KMS-11 (cell line): ENCODE data around the gene ANGPTL7.

ENCODE experiments used
- H2AFZ ChIP-seq: fragments of 200-600 bp; sonication (generic); 2 replicates; pipeline ENCODE4 v1.6.1; 2016; ENCODE audit warnings: antibody characterized with exemption, mixed run types, low read depth
- H3K27ac ChIP-seq: fragments of 200-600 bp; sonication (generic); 2 replicates; pipeline ENCODE4 v1.6.1; 2016; ENCODE audit warnings: mild to moderate bottlenecking, mixed run types
- H3K27me3 ChIP-seq: fragments of 200-600 bp; sonication (generic); 2 replicates; pipeline ENCODE4 v1.6.1; 2017; ENCODE audit warnings: mild to moderate bottlenecking, low read depth, mixed run types, moderate library complexity; ENCODE audit not compliant: insufficient read depth
- H3K36me3 ChIP-seq: fragments of 200-600 bp; sonication (generic); 2 replicates; pipeline ENCODE4 v1.6.1; 2017; ENCODE audit warnings: mild to moderate bottlenecking, mixed run types; ENCODE audit not compliant: insufficient read depth
- H3K4me1 ChIP-seq: fragments of 200-600 bp; sonication (generic); 2 replicates; pipeline ENCODE4 v1.6.1; 2016; ENCODE audit warnings: mild to moderate bottlenecking, low read depth, mixed run types; ENCODE audit not compliant: poor library complexity, severe bottlenecking
- H3K4me2 ChIP-seq: fragments of 200-600 bp; sonication (generic); 2 replicates; pipeline ENCODE4 v1.7.0; 2016; ENCODE audit warnings: mild to moderate bottlenecking, mixed run types
- H3K4me3 ChIP-seq: fragments of 200-600 bp; sonication (generic); IDR thresholded peaks from 2 replicates; pipeline ENCODE4 v1.6.1; 2017; ENCODE audit warnings: low read depth, low read length, mixed read lengths; ENCODE audit not compliant: insufficient read depth
- H3K79me2 ChIP-seq: fragments of 200-600 bp; sonication (generic); 2 replicates; pipeline ENCODE4 v1.6.1; 2016; ENCODE audit warnings: low read depth, mixed run types; ENCODE audit not compliant: insufficient read depth
- H3K9ac ChIP-seq: fragments of 200-600 bp; sonication (generic); 2 replicates; pipeline ENCODE4 v1.6.1; 2016; ENCODE audit warnings: mild to moderate bottlenecking, mixed run types
- H4K20me1 ChIP-seq: fragments of 200-600 bp; sonication (generic); 2 replicates; pipeline ENCODE4 v1.6.1; 2016; ENCODE audit warnings: mild to moderate bottlenecking, mixed run types; ENCODE audit not compliant: insufficient read depth
- TF ChIP-seq, protein P1 (sequence below): fragments of 200-600 bp; sonication (generic); conservative IDR thresholded peaks from 2 replicates; pipeline ENCODE4 v1.6.1; 2017; ENCODE audit warnings: low read depth, mild to moderate bottlenecking, antibody characterized with exemption, low read length, moderate library complexity, mixed read lengths

Gene ANGPTL7

DNA sequence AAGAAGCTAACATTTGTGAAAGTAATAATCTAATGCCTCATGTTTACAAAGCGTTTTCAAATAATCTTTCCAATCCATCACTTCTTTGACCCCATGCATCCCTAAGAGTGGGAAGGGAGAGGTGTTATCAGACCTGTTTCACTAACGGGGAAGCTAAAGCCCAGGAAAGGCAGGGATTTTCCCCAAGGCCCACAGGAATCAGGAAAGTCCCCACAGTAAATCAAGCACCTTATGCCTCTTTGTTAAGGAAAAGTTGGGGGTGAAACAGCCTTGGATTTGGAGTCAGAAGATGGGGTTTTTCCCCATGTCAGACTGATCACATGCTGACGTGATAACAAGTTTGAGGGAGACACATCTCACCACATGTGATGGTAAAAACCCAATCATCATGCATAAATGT, 20.0 kb upstream of the ANGPTL7 start:
- Histone ChIP-seq H3K4me1 (no peaks in the 10 kb centered on the region), H2AFZ (no peak overlapping the region), H3K27ac (no peak overlapping the region), H3K36me3 (no peaks in the 10 kb centered on the region), H3K4me2 (no peak overlapping the region), H3K27me3 (no peaks in the 10 kb centered on the region), H4K20me1 (no peaks in the 10 kb centered on the region), H3K4me3 (no peak overlapping the region), H3K9ac (no peak overlapping the region), H3K79me2 (no peaks in the 10 kb centered on the region)
- TF ChIP-seq, protein P1, sequence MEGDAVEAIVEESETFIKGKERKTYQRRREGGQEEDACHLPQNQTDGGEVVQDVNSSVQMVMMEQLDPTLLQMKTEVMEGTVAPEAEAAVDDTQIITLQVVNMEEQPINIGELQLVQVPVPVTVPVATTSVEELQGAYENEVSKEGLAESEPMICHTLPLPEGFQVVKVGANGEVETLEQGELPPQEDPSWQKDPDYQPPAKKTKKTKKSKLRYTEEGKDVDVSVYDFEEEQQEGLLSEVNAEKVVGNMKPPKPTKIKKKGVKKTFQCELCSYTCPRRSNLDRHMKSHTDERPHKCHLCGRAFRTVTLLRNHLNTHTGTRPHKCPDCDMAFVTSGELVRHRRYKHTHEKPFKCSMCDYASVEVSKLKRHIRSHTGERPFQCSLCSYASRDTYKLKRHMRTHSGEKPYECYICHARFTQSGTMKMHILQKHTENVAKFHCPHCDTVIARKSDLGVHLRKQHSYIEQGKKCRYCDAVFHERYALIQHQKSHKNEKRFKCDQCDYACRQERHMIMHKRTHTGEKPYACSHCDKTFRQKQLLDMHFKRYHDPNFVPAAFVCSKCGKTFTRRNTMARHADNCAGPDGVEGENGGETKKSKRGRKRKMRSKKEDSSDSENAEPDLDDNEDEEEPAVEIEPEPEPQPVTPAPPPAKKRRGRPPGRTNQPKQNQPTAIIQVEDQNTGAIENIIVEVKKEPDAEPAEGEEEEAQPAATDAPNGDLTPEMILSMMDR = no peak

DNA sequence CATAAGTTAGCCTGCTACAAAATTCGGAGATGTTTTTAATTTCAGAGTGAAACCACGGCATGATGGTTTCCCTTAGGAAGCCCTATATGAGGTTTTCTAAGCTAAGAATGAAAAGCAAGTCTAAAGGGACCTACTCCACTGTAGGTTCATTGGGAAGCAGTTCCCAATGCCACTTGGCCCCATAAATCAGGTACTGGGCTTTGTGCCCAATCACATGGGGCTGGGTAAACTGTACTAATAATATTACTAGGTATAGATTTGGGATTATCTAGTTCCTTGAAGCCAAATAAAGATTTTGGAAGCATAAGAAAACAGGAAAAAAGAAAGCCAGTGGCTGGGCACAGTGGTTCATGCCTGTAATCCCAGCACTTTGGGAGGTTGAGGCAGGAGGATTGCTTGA, 19.1 kb upstream of the ANGPTL7 start:
- TF ChIP-seq, protein P1 = no peak
- H3K36me3 ChIP-seq = no peaks in the 10 kb centered on the region
- no peaks in the 10 kb centered on the region for H3K79me2 ChIP-seq
- no peaks in the 10 kb centered on the region for H3K27me3 ChIP-seq
- no peak overlapping the region for H3K4me3 ChIP-seq
- no peak overlapping the region for H3K9ac ChIP-seq
- no peak overlapping the region for H2AFZ ChIP-seq
- no peak overlapping the region for H3K27ac ChIP-seq
- no peaks in the 10 kb centered on the region for H3K4me1 ChIP-seq
- H4K20me1 ChIP-seq = no peaks in the 10 kb centered on the region
- no peak overlapping the region for H3K4me2 ChIP-seq

DNA sequence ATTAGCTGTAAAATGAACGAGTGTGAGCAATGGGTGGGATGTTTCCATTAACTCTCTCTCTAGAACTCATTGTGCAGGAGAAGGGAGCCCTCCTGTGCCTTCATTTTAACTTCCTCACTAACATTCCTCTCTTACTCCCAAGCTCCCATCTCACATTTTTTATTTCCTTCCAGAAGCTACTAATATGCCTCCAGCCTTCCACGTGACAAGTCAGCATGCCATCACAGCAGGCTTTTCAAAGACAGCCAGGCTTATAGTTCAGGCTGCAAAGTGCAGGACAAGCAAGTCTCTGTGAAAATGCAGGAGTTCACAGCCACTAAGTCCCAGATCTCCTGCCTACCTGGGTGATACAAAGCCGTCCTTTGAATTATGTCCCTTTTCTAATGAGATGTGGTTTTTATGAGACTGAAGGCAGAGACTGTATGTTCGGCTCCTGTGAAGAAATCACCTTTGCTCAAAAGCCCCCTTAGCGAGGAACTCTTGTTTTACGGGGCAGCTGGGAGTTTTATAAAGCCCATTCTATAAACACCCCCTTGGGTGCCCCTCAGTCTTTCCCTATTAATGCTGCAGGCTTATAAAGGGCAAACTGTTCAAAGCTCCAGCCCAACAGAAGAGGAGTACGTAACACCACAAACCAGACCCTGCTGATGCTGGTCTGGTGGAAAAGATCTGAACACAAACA, 14.8 kb upstream of the ANGPTL7 start:
- H3K36me3 ChIP-seq = no peaks in the 10 kb centered on the region
- TF ChIP-seq, protein P1 = no peak
- no peak overlapping the region for H3K9ac ChIP-seq
- H3K4me1 ChIP-seq = no peaks in the 10 kb centered on the region
- no peaks in the 10 kb centered on the region for H4K20me1 ChIP-seq
- no peak overlapping the region for H2AFZ ChIP-seq
- H3K4me2 ChIP-seq = no peak overlapping the region
- no peak overlapping the region for H3K27ac ChIP-seq
- H3K4me3 ChIP-seq = no peak overlapping the region
- H3K27me3 ChIP-seq = no peaks in the 10 kb centered on the region
- no peaks in the 10 kb centered on the region for H3K79me2 ChIP-seq

DNA sequence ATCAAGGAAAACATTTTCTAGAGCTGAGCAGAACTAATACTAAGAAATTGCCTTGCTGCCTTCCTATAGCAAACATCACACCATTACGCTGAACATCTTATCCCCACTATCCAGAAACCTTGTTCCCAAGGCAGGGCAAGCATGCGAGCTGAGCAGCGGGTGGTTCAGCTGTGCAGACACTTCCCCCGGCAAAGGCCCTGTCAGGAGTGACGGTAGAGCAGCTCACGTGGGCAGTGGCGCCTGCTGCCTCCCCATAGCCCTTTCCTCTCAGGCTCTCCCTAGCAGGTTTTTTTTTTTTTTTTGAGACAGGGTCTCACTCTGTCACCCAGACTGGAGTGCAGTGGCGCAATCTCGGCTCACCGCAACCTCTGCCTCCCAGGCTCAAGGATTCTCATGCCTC, 13.7 kb upstream of the ANGPTL7 start:
- no peak overlapping the region for H2AFZ ChIP-seq
- H3K4me2 ChIP-seq = no peak overlapping the region
- no peak overlapping the region for H3K27ac ChIP-seq
- H4K20me1 ChIP-seq = no peaks in the 10 kb centered on the region
- H3K9ac ChIP-seq = no peak overlapping the region
- H3K27me3 ChIP-seq = no peaks in the 10 kb centered on the region
- TF ChIP-seq, protein P1 = no peak
- no peak overlapping the region for H3K4me3 ChIP-seq
- H3K36me3 ChIP-seq = no peaks in the 10 kb centered on the region
- H3K4me1 ChIP-seq = no peaks in the 10 kb centered on the region
- no peaks in the 10 kb centered on the region for H3K79me2 ChIP-seq
